Astrocyte (in vitro differentiated cells and primary cell): ENCODE data around the gene LDLRAD4. TPM values are rescaled to one million over a fixed set of nuclear protein-coding genes. Genes with fewer than 3 reads are reported as not detected.

ENCODE experiments used
- DNase-seq: peaks from one replicate; pipeline ENCODE4 v3.0.0-alpha.2; 2010; ENCODE audit warnings: low read depth
- FAIRE-seq: peaks from 2 replicates; lab custom pipeline; 2011; peaks lifted over from hg19 to GRCh38; lab: Jason Lieb, UNC
- H2AFZ ChIP-seq: 2 replicates; pipeline ENCODE4 v1.6.0; 2012; ENCODE audit warnings: low read depth, low read length, inconsistent platforms
- H3K27ac ChIP-seq: 2 replicates; pipeline ENCODE4 v1.5.1; 2011; ENCODE audit warnings: low read depth, low read length, inconsistent platforms
- H3K27me3 ChIP-seq: 2 replicates; pipeline ENCODE4 v1.6.0; 2011; ENCODE audit warnings: low read length, inconsistent platforms; ENCODE audit not compliant: insufficient read depth
- H3K36me3 ChIP-seq: 2 replicates; pipeline ENCODE4 v1.5.1; 2011; ENCODE audit warnings: low read length, inconsistent platforms; ENCODE audit not compliant: insufficient read depth
- H3K4me1 ChIP-seq: 2 replicates; pipeline ENCODE4 v1.5.1; 2011; ENCODE audit warnings: low read length, inconsistent platforms; ENCODE audit not compliant: insufficient read depth
- H3K4me2 ChIP-seq: 2 replicates; pipeline ENCODE4 v1.6.0; 2012; ENCODE audit warnings: low read length, inconsistent platforms
- H3K4me3 ChIP-seq: 2 replicates; pipeline ENCODE4 v1.5.1; 2011; ENCODE audit warnings: low read depth, mild to moderate bottlenecking, low read length, inconsistent platforms; ENCODE audit not compliant: insufficient read depth
- H3K79me2 ChIP-seq: 2 replicates; pipeline ENCODE4 v1.6.0; 2012; ENCODE audit warnings: mild to moderate bottlenecking, low read length, inconsistent platforms; ENCODE audit not compliant: insufficient read depth
- H3K9ac ChIP-seq: 2 replicates; pipeline ENCODE4 v1.6.0; 2012; ENCODE audit warnings: mild to moderate bottlenecking, low read length, inconsistent platforms
- H3K9me3 ChIP-seq: 2 replicates; pipeline ENCODE4 v1.5.1; 2012; ENCODE audit warnings: low read depth, mild to moderate bottlenecking, low read length, inconsistent platforms; ENCODE audit not compliant: insufficient read depth
- H4K20me1 ChIP-seq: 2 replicates; pipeline ENCODE4 v1.6.0; 2012; ENCODE audit warnings: low read length, inconsistent platforms; ENCODE audit not compliant: insufficient read depth
- H3K27ac Mint-ChIP-seq: one replicate; pipeline ENCODE4 v1.8.0; 2021; ENCODE audit warnings: mild to moderate bottlenecking, mixed read lengths; ENCODE audit not compliant: unreplicated experiment
- H3K27me3 Mint-ChIP-seq: one replicate; pipeline ENCODE4 v1.8.0; 2021; ENCODE audit warnings: low read depth, mixed read lengths; ENCODE audit not compliant: unreplicated experiment
- H3K36me3 Mint-ChIP-seq: one replicate; pipeline ENCODE4 v1.8.0; 2021; ENCODE audit warnings: low read depth, mixed read lengths; ENCODE audit not compliant: unreplicated experiment
- H3K4me1 Mint-ChIP-seq: one replicate; pipeline ENCODE4 v1.8.0; 2021; ENCODE audit warnings: low read depth, mixed read lengths; ENCODE audit not compliant: unreplicated experiment
- H3K4me3 Mint-ChIP-seq: one replicate; pipeline ENCODE4 v1.8.0; 2021; ENCODE audit warnings: mild to moderate bottlenecking, moderate library complexity, mixed read lengths; ENCODE audit not compliant: unreplicated experiment
- H3K9me3 Mint-ChIP-seq: one replicate; pipeline ENCODE4 v1.8.0; 2021; ENCODE audit warnings: mild to moderate bottlenecking, mixed read lengths; ENCODE audit not compliant: unreplicated experiment
- EZH2 ChIP-seq: IDR thresholded peaks from 2 replicates; pipeline ENCODE4 v1.6.1; 2012; ENCODE audit warnings: mild to moderate bottlenecking, low read length, inconsistent platforms; ENCODE audit not compliant: insufficient read depth
- total RNA-seq: library from RNA; stranded (reverse); gene quantifications from 2 replicates; pipeline ENCODE4 v1.2.1, GENCODE V29; 2021
- TF ChIP-seq, protein P1 (sequence below): IDR thresholded peaks from 2 replicates; pipeline ENCODE4 v1.5.1; 2011; ENCODE audit warnings: low read depth, mild to moderate bottlenecking, inconsistent platforms, low read length, moderate library complexity; ENCODE audit not compliant: insufficient read depth

The LDLRAD4 gene
- total RNA-seq, 1 donor from 2014 or later: 26.0 TPM

DNA sequence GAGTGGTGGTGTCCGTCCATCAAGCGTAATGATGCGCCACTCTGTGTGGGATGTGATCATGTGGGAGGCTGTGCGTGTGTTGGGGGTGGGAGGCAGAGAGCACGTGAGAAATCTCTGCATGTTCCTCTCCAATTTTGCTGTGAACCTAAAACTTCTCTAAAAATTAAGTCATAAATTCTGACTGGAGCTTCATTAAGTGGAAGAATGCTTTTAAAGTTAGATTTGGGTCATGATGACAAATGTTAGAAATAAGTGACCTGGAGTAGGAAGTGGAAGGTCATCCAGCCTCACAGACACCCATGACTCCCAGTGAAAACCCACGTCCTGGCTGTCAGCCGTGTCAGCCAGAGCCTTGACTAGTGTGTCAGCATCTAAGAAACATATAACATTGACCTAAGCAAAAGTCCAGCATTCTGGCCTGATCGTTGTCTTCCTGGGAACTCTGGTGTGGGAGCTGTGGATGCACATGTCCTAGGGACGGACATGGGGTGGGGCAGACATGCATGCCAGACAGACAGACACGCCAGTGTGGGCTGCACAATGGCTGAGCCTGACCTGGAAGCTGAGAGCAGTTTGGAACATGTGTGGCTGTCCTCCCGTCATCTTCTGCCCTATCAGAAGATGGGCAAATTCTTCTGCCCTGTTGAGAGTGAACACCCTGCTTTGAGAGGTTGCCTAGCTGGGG is 262.2 kb downstream of the LDLRAD4 start:
- H3K27ac ChIP-seq: no peak overlapping the region

DNA sequence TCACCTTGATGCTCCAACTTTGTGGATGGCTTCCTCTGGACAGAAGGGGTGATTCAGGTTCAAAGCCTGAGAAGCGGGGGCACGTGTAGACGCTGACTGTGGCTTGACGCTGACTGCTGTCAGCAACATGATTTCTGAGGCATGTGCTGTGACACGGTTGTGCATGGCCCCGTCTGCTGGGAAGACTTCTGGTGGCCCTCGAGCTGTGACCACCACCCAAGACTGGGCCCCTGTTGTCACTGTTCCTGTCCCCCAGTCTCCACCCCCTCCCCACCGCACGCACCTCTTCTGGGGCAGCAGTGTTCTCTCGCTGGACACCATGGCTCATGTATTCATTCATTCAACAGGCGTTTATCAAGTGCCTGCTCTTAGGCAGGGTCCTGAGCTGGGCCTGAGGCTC is 262.8 kb downstream of the LDLRAD4 start:
- H3K9me3 Mint-ChIP-seq: peaks cover 7% of the 10 kb centered on the region
- no peaks in the 10 kb centered on the region for H3K79me2 ChIP-seq
- no peak overlapping the region for H3K27ac Mint-ChIP-seq
- no peaks in the 10 kb centered on the region for H3K4me1 ChIP-seq
- H3K4me3 ChIP-seq: no peak overlapping the region
- no peak overlapping the region for H2AFZ ChIP-seq
- no peak overlapping the region for H3K9ac ChIP-seq
- peaks cover 8% of the 10 kb centered on the region for H3K27me3 Mint-ChIP-seq
- H3K27ac ChIP-seq: no peak overlapping the region
- no peaks in the 10 kb centered on the region for H4K20me1 ChIP-seq
- no peaks in the 10 kb centered on the region for H3K36me3 ChIP-seq
- FAIRE-seq (no peak), DNase-seq (no peak)
- H3K36me3 Mint-ChIP-seq: peaks cover 17% of the 10 kb centered on the region
- TF ChIP-seq, protein P1, sequence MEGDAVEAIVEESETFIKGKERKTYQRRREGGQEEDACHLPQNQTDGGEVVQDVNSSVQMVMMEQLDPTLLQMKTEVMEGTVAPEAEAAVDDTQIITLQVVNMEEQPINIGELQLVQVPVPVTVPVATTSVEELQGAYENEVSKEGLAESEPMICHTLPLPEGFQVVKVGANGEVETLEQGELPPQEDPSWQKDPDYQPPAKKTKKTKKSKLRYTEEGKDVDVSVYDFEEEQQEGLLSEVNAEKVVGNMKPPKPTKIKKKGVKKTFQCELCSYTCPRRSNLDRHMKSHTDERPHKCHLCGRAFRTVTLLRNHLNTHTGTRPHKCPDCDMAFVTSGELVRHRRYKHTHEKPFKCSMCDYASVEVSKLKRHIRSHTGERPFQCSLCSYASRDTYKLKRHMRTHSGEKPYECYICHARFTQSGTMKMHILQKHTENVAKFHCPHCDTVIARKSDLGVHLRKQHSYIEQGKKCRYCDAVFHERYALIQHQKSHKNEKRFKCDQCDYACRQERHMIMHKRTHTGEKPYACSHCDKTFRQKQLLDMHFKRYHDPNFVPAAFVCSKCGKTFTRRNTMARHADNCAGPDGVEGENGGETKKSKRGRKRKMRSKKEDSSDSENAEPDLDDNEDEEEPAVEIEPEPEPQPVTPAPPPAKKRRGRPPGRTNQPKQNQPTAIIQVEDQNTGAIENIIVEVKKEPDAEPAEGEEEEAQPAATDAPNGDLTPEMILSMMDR: no peak
- no peak for TF ChIP-seq EZH2
- no peak overlapping the region for H3K4me3 Mint-ChIP-seq
- H3K4me1 Mint-ChIP-seq: peaks cover 10% of the 10 kb centered on the region
- H3K27me3 ChIP-seq: no peaks in the 10 kb centered on the region
- no peaks in the 10 kb centered on the region for H3K9me3 ChIP-seq
- H3K4me2 ChIP-seq: no peak overlapping the region

More for the DNA sequence above, 262.2 kb downstream of the LDLRAD4 start:
- FAIRE-seq (no peak), DNase-seq (no peak)
- H3K9me3 ChIP-seq: no peaks in the 10 kb centered on the region
- Mint-ChIP-seq H3K4me1 (peaks cover 13% of the 10 kb centered on the region), H3K9me3 (peaks cover 7% of the 10 kb centered on the region), H3K36me3 (peaks cover 19% of the 10 kb centered on the region), H3K27me3 (peaks cover 8% of the 10 kb centered on the region), H3K4me3 (no peak overlapping the region), H3K27ac (peak overlapping the region; percentile 53)
- no peaks in the 10 kb centered on the region for H4K20me1 ChIP-seq
- no peak for TF ChIP-seq EZH2
- TF ChIP-seq, protein P1: no peak
- H3K4me2 ChIP-seq: no peak overlapping the region
- H3K79me2 ChIP-seq: no peaks in the 10 kb centered on the region
- no peaks in the 10 kb centered on the region for H3K36me3 ChIP-seq
- no peak overlapping the region for H3K9ac ChIP-seq
- no peak overlapping the region for H3K4me3 ChIP-seq
- H3K27me3 ChIP-seq: no peaks in the 10 kb centered on the region
- no peaks in the 10 kb centered on the region for H3K4me1 ChIP-seq
- H2AFZ ChIP-seq: no peak overlapping the region
